Activated CD8-positive, alpha-beta memory T cell treated with anti-CD3 and anti-CD28 coated beads, Interleukin-2, amount 50 U/mL, for 24 hours (primary cell): ENCODE data around the gene SLC5A6.

ENCODE experiments used
- DNase-seq: peaks from one replicate; pipeline ENCODE4 v3.0.0-alpha.2; 2020; ENCODE audit errors: extremely low read depth

The SLC5A6 gene

GRCh38 chr2:27211943-27212625 is at the start of gene SLC5A6, which contains the start of gene ATRAID:
Gene SLC5A6 (minus strand): TSS chr2:27212268. CDS start chr2:27207650, 4,618 bp downstream.
Gene ATRAID (plus strand): TSS chr2:27212041. CDS start chr2:27212369, 328 bp downstream.
- DNase-seq, result peak; percentile 62

DNA sequence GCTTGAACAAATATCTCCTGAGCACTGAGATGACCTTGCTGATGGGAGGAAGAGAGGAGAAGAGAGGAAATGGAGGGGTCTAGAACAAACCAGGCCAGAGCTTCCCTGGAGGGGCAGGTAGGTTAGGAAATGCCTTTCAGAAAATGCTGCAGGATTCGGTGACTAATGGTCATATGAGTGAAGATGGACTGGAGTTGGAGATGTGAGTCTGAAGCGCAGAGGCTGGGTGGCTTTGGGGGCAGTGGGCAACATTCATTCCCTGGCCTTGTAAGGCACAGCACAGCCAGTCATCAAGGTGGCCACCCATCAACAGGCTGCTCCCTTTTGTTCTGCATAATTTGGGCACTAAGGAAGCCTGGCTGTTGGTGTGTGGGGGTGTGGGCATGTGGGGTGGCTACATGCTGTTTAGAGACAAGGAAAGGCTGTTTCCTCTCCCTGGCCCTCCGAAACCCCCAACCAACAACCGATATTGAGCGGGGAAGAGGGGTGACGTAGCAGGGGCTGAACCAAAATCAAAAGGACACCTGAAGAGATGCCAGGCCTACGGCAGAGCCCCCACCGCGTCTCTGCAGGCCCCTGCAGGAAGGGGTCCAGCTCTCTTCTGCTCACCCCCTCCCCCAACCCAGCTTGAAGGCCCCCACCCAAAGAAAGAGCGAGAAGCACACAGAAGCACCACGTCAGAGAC is 49.3 kb upstream of the SLC5A6 start:
- no peak for DNase-seq

DNA sequence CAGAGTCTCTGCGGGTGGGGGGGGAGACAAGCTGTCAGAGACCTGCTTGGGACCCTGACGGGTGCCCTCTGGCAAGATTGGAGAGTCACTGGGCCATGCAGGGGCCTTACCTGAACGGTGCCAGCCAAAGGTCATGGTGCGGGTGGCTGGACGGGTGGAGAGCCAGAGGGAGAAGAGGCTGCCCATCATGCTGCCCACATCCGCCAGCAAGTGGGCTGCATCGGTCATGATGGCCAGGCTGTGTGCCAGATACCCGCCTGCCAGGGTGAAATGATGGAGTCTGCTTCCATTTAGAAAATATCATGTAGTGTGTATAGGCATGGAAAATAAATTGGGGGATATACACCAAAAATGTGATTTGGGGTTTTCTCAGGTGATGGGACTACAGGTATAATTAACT is 46.0 kb upstream of the SLC5A6 start:
- no peak for DNase-seq

DNA sequence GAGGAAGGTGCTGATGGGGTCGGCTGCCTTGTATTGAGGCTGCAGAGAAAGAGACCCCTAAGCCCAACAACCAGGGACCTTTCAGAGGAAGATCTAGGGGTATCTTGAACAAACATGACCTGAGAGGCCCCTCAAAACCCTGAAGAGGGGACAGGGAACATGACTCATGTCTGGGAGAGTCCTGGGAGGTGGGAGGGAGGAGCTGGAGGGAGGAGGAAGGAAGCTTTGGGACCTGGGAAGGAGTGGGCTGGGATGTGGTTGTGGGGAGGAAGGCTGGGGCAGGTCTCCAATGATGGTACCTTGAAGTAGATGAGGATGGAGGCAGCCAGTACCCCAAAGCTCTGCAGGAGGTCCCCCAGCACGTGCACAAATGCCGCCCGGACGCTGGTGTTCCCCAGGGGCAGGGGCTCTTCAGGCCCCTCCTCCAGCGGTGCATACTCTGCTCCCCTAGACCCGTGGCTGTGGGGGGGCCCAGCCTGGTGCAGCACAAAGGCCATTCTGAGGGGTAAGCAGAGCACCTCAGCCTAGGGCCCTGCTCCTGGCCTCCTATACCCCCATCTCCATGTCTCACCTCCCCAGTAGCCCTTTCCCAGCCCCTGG is 44.9 kb upstream of the SLC5A6 start:
- DNase-seq, result no peak

DNA sequence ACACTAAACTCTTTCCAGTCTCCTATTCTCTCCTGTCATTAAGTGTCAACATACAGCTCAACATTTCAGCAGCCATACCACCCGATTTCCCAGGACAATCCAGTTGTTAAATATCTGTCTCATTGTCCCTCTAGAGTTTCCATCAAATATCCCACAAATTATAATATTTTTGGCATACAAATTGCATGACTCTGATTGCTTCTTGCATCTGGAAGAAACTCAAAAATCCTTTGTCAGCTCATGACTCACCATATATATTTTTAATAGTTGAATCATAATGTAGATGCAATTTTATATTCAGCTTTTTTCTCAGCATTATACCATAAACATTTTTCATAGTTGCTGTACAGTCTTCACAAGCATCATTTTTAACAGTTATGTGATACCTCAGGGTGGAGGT is 43.6 kb upstream of the SLC5A6 start:
- no peak for DNase-seq

GRCh38 chr2:27255187-27255586 is 43.1 kb upstream of the SLC5A6 start:
- no peak for DNase-seq

DNA sequence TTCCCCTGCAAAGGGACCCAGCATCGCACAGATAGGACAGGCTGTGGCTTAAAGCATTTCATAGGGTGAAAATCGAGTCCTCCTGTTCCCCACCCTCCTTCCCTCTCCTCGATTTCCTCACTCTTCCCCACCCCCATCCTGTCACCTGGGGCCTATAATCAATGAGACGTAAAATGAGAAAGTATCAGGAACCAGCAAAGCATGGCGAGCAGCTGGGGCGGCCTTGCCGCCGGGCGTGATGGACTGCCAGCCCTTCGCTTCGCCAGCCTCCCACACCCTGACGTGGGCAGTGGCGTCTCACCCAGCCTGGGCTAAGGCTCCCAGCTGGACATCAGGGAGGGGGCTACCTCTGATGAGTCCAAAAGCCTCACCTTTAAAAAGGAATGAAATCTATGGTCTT is 39.7 kb upstream of the SLC5A6 start:
- no peak for DNase-seq

DNA sequence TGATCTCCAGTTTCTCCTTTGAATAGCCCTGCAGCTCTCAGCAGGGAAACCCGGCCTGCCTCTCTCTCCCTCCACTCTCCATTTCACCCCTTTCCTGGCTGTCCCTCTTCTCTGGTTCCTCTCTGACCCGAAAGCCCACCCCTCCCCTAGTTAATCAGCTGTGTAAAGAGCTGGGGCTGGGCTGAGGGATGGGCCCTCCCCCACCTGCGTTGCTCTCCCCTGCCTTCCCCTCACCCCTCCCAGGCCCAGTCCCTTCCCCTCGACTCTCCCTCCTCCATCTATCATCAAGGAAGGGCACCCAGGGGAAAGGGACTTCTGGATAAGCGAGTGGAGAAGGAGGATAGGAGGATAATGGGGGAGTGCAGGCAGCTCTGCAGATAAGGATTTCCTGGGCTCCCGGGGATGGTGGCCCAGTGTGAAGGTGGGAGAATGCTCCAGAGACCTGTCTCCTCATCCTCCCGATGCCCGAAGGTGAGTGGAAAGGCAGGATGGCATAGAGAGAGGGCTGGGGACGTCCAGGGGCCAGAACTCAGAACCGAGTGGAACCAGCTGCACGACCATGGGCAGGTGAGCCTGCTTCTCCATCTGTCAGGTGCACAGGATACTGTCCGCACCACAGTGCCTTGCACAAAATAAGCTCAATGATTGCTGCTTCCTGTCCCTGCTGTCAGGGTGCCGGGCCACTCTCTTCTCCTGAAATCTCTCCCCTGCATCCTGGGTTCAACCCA is 38.7 kb upstream of the SLC5A6 start:
- no peak for DNase-seq

DNA sequence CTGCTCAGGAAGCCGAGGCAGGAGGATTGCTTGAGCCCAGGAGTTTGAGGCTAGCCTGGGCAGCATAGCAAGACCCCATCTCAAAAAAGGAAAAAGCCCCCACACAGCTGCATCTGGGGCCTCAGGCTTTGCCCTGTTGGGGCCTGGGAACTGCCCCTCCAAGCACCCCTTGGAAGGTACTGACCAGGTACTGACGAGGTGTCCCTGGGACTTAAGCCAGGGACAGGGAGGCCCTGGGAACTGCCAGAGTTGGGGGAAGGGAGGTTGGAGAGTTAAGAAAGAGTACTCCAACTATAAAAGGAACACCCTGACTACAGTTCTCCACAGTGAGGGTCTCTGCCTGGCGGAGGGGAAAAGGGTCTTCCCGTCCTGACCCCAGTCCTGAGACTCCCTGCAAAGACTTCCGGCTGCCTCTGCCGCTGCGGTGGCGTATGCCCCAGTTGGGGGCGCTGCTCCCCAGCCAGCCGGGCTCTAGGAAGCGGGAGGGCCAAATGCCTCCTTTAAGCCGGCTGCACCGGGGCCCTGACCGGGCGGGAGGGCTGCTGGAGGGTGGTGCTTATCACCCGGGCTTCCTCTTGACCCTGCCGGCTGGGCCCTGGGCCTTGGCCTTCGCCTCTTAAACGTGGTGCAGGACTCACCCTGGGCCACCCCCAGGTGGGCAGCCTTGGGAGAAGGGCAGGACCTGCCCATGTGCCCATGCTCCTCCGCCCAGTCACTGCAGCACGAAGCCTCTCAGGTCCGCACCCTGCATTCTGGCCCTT is 38.0 kb upstream of the SLC5A6 start:
- DNase-seq, result no peak

- no peak for DNase-seq
Measured at GRCh38 chr2:27249159-27249890, 37.3 kb upstream of the SLC5A6 start.

DNA sequence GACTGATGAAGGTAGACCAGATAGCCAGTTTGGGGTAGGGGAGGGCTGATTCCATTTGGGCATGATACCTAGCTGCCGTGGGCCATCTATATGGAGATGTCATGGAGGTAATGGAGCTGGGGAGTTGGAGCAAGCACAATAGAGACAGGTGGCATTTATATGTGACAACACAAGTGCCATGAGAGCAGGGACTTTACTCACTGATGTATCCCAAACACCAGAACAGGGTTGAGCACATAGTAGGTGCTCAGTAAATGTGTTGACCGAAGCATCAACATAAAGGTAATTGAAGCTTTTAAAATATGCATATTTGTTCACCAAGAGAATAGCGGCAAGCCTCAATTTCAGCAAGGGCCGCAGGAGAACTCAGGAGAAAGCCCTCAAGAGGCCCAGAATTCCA is 35.8 kb upstream of the SLC5A6 start:
- DNase-seq, result no peak

- no peak for DNase-seq
Measured at GRCh38 chr2:27245626-27246025, 33.6 kb upstream of the SLC5A6 start.

DNA sequence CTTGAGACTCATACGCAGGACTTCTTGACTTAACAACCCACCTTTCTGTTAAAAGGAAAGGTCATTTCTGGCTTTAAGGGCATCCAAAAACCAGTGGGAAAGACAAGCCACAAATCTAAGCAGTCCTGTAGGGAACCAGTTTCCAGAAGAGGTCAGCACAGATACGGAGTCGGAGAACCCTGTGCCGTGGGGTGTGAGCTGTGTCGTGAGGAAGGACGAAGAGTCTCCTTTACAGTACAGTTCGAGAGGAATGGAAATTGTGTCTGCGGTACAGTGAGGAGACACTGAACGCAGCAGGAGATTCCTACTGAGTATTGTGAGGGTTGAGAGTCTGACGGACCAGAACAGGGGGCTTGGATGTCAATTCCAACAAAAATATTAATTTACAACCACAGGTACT is 33.0 kb upstream of the SLC5A6 start:
- no peak for DNase-seq

- no peak for DNase-seq
Measured at GRCh38 chr2:27243391-27244130, 31.5 kb upstream of the SLC5A6 start.

- DNase-seq, result no peak
Measured at GRCh38 chr2:27242614-27242951, 30.5 kb upstream of the SLC5A6 start.

DNA sequence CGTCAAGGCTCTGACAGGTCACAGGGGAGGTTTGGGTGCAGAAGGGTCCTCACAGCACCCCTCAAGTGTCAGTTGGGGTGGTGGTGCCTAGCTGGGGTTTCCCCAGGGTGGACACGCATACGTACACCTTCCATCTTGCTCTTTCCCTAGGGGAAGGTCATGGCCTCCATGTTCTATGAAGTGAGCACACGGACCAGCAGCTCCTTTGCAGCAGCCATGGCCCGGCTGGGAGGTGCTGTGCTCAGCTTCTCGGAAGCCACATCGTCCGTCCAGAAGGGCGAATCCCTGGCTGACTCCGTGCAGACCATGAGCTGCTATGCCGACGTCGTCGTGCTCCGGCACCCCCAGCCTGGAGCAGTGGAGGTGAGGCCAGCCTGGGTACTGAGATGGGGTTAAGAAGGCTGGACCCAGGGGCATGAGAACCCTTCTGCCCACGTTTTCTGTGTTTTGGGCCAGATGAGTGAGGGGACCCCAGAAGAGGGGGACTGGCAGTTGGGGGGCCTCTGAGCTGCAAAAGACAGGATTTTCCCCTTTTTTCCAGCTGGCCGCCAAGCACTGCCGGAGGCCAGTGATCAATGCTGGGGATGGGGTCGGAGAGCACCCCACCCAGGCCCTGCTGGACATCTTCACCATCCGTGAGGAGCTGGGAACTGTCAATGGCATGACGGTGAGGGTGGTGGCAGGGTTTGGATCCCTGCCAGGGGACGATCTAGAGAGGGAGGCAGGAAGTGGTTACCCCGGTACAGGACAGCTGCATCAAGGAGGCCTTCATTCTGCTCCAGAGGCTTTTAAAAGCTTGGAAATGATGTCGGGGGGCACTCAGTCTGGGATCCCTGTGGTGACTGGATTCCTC is 29.9 kb upstream of the SLC5A6 start:
- no peak for DNase-seq

DNA sequence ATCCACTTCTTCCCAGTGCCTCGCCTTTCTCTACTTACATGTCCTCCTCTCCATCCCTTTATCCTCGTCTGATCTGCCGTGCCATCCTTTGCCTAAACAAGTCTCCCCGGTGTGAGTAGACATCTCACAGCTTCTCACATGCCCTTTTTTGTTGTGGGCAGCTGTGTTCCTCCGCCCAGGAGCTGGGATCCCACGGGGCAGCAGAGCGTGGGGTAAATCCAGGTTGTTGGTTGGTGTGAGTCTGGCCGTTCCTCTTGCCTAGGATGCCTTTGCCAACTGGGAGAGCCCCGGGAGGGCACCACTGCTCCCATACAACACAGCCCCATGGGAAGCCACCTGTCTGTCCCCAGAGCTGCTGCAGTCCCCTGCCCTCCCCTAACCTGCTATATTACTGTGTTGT is 28.3 kb upstream of the SLC5A6 start:
- DNase-seq, result no peak

DNA sequence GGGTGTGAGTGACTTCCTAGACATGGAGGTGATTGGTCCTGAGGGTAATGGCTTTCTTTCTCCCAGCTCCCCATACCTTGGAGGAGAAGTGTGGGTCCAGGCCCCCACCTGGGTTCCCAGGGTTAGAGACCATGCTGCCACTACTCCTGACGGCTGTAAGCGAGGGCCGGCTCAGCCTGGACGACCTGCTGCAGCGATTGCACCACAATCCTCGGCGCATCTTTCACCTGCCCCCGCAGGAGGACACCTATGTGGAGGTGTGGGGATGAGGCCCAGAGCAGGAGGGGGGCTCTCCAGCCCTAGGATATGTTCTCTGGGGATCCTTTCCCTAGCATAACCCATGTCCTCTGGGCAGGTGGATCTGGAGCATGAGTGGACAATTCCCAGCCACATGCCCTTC is 26.9 kb upstream of the SLC5A6 start:
- DNase-seq, result no peak

DNA sequence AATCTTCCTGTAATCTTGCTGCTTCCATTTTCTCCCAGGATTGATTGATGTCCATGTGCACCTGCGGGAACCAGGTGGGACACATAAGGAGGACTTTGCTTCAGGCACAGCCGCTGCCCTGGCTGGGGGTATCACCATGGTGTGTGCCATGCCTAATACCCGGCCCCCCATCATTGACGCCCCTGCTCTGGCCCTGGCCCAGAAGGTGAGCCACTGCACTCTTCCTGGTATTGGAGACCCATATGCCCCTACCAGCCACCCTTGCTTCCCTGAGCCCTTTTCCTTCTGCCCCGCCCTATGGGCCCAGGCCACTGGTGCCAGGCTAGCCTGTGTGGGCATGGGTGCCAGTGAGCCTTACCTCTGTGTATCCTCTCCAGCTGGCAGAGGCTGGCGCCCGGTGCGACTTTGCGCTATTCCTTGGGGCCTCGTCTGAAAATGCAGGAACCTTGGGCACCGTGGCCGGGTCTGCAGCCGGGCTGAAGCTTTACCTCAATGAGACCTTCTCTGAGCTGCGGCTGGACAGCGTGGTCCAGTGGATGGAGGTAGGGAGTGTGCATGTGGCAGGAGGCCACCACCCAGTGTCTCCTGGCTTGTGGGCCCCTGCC is 25.4 kb upstream of the SLC5A6 start:
- DNase-seq, result no peak
